HS-27A (cell line): Measurements from ENCODE around the gene FKBP1A.

ENCODE experiments used
- DNase-seq: peaks from one replicate; pipeline ENCODE4 v3.0.0-alpha.2; 2012; ENCODE audit warnings: low read depth, missing footprints

Gene FKBP1A

DNA sequence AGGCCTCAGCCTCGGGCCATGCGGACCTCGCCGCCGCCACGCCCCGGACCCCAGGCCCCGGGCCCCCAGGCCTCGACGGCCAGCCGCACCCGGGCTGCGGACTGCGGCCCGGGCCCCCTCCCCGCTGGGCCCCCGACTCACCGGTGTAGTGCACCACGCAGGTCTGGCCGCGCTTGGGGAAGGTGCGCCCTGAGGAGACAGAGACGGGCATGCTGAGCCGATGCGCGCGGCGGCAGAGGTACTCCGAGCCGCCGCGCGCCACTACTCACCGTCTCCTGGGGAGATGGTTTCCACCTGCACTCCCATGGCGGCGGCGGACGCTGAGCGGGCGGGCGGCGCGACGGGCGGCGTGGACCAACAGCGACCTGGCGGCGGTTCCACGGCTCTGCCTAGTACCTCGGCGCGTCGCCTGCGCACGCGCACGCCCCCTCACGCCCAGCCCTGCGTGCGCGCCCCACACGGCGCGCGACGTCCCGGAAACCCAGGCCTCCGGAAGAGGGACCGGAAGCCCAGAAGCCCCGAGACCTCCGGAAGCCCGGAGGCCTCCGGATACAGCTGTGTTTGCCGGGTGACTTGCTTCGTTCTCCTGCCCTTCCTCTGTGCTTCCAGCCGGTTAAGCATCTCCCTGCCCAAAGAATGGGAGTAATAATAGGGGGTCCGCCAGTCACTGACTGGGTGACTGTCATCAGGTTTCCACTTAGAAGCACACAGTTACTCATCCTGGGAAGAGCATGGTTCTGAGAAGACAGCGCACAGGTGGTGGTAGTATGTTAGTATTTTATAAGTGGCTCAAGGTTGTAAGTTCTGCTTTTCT, at the start of gene FKBP1A:
TSS of gene FKBP1A (minus strand) at position 362 of the 814 bp plus-strand sequence. CDS start at position 306, 56 bp downstream.
- peak; percentile 66 for DNase-seq

DNA sequence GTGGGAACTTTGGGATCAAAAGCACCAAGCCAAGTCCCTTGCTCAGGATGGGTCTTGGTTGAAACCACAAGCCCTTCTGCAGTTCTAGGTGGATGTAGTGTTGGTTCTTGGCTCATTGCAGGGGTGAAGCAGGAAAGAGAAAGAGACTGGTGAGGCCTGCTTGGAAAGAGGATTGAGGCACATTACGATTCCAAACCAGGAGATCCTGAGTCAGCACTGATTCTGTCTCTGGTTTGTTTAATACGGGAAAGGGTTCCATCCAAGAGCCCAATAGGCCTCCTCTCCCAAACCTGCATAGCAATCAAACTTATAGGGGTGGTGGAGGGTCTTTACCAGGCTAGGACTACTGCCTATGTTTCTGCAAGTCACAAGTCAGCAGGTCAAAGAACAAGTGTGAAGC, 49.5 kb upstream of the FKBP1A start:
- DNase-seq = no peak

DNA sequence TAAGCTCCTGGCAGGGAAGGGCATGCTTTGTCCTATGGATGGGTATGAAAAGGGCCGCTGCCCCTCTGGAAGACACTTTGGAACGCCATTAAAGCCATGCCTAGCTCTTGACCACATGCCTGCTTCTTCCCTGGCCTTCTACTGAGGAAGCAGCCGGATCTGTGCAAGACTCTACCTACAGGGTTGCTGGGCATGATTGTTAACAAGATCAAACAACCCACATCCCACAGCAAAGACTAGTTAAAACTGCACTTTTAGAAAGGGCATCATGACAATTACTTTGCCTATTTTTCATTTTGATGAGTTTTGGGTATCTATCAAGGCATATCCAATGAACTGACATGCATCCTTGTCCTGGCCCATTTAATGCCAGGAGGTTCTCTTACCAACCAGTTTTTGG, 48.3 kb upstream of the FKBP1A start:
- DNase-seq = no peak

DNA sequence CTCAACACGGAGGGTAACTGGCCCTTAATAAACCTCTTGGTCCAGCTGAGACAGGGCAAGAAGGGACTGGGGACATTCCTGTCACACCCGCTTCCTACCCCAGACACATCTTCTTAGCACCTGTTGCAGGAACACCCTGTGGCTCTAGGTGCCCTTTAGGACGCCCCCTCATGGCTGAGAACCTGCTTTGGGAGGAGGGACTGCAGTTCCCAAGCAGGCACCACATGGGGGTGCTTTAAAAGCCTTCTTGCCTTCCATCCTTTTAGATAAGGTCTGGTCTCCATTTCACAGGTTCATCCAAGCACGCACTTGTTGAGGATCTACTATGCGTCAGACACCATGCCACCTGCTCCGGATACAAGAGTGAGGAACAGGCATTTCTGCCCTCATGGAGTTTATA, 47.2 kb upstream of the FKBP1A start:
- no peak for DNase-seq

DNA sequence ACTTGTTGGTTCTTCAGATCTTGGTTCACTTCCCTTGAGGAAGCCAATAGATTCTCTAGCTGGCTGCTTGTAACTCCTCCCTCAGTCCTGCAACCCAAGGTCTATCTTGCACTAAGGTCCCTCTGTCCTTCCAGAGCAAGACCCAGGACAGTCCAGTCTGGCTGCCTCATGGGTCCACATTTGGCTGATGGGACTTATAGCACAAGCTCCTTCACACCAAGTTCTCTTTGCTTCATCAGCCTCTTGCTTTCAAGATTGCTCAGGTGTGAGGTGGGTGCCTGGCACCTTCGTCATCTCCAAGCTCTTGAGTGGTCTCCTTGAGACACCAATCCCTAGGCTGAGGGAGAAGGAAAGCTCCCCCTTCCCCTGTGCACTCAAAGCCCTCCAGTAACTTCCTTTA, 45.5 kb upstream of the FKBP1A start:
- DNase-seq = no peak

DNA sequence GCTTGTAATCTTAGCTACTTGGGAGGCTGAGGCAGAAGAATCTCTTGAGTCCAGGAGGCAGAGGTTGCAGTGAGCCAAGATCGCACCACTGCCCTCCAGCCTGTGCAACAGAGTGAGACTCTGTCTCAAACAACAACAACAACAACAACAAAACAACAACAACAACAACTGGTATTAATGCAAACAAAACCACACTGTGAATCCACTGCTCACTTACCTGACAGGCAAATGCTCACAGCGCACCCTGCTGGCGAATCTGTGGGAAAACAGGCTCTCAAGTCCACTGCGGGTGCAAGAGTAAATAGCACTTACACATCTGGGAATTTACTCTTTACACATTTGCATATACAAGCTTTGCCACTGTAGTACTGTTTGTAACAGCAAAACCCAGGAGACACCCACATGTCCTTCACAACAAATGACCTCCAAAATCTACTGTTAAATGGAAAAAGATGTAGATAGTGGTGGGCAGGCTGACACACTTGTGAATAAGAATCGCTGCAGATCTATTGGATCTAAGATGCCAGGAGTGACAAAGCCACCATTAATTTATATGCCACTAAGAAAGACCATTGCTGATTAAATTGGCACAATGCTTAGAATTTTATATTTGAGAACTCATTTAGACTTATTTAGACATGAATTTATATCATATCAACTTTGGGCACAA, 44.5 kb upstream of the FKBP1A start:
- DNase-seq = no peak

DNA sequence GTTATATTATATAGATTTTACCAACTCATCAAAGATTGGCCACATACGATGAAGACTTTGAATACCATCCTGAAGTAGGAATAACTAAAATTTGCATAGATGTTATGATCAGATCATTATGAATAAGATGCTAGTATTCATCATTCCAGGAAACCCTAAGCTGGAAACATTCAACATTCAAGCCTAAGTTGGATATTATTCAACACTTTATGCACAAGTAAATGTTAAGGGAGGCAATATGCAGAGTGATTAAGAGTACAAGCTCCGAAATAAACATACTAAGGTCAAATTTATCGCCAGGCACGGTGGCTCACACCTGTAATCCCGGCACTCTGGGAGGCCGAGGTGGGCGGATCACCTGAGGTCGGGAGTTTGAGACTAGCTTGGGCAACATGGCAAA, 43.4 kb upstream of the FKBP1A start:
- no peak for DNase-seq

DNA sequence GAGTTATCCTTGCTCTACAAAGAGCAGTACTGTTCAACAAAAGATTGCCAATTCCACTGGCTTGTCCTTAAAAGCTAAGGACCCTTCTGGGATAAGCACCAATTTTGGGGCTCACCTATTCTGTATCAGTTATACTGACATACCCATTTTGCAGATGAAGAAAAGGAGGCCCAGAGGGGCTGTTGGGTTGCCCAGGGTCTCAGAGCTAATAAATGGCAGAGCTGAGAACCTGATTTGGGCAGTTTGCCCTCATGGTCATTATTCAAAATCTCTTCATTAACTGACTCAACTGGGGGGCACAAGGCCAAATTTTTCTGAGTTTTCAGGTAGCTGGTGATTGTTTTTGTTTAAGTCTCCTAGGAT, 42.5 kb upstream of the FKBP1A start:
- DNase-seq = no peak

DNA sequence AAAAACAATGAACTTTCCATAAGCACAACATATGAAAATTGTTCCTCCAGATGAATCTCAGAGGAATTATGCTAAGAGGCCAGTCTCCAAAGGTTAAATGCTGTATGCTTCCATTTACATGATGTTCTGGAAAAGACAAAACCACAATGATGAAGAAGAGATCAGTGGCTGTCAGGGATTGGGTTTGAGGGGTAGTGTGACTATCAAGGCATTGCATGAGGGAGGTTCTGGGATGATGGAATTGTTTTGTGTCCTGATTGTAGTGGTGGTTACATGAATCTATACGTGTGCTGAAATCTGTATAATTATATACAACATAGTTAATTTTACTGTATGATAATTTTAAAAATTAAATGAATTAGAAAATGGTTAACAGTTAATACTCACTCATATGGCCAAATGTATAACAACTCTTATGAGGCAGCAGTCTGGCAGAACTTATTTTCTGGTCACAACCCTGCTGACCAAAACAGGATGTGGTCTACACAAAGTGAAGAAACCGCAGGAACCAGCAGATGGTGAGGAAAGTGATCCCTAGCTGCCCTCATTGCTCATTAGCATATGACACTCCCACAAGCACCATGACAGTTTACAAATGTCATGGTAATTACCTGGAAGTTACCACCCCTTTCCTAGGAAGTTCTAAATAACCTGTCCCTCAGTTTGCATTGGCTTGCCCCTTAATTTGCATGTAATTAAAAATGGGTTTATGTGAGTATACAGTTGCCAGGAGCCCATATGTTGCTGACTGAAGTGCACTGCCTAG, 41.9 kb upstream of the FKBP1A start:
- peak; percentile 69 for DNase-seq

DNA sequence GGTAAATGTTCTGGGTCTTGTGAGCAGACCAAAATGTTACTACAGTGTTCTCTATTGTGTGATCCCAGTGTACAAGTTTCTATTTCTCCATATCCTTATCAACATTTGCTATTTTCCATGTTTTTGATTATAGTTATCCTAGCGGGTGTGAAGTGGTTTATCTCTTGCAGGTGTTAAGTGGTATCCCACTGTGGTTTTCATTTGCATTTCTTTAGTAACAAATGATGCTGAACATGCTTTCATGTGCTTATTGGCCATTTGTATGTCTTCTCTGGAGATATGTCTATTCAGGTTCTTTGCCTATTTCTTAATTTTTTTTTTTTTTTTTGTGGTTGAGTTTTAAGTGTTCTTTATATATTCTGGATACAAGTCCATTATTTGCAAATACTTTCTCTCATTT, 38.3 kb upstream of the FKBP1A start:
- DNase-seq = no peak

DNA sequence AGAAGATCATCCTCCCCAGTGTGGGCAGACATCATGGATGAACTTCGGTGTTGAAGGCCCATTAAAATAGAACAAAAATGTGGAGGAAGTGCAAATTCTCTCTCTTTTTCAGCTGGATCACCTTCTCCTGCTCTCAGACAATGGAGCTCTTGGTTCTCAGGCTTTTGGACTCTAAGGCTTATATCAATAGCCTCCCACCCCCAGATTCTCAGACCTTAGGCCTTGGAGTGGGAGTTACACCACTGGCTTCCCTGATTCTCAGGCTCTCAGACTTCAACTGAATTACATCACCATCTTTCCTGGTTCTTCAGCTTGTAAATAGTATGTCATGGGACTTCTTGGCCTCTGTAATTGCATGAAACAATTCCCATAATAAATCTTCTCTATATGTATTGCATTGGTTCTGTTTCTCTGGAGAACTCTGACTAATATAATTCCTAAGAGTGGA, 37.2 kb upstream of the FKBP1A start:
- no peak for DNase-seq

DNA sequence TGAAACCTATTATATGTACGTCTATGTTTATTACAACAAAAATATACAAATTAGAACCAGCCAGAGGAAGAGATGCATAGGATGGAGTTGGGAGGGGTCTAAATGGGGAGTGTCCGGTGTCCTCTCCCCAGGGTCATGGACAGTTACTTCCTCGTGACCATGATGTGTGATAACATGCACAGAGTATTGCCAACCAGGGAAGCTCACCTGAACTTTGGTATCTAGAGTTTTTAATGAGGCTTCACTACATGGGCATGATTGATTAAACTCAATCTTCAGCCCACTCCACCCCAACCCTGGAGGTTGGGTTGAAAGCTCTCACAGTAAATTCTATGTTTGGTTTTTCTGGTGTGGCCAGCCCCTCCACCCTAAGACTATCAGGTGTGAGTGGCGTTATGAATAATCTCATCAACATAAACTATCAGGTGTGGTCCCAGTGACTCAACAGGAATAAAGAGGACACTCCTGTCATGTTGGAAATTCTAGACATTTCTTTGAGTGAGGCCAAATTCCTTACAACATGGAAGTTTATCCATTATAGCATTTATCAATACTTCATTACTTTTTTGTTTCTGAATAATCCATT, 36.4 kb upstream of the FKBP1A start:
- DNase-seq = no peak

DNA sequence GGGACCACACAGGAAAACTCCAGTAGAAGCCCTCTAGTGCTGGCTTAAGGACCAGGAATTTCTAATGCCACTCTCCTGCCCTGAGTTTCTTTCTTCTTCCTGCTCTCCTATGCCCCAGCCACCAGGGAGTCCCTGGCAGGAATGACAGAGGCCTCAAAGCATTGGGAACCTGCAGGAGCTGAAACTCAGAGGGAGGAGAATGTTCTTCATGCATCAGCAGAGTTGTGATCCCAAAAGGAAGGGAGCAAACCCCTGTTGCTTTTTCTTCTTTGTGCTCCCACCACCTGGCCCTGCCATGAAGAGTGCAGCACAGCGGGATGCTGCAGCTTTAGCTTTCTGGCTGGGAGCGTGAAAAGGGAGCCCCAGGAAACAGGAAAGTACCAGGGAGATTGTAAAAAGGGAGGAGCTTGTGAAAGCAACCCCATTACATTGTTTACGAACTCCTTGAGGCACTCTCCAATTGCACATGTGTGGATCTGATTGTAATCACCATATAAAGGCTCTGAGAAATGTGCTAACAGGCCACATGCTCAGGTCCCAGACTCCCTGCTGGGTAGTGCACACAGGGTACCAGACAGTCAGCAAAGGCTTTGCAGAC, 34.7 kb upstream of the FKBP1A start:
- DNase-seq = no peak

DNA sequence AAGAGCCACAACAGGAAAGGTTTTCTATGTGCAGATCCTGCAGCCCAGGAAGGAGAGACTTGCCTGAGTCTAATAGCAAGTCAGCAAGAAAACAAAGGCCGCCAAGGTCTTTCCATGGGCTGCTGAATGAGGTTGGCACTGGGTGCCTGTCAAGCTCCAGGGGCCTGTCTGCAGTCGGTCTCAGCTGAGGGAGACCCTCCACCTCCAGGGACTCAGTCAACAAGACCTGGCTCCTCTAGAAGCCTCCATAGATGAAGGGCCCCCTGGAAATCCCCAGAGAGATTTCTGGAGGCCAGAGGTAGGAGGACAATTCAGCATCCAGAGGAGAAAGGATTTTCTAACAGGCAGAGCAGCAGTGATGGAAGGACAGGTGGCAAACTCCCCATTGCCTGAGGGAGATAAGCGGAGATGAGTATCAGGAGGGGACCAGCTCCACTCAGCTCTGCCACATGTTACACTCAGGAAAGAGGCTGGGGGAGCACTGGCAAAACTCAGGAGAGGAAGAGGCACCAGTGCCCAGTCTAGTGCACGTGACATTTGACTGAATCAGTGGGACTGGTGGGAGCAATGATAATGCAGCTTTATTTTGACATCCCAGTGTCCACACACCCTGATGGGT, 33.5 kb upstream of the FKBP1A start:
- no peak for DNase-seq

DNA sequence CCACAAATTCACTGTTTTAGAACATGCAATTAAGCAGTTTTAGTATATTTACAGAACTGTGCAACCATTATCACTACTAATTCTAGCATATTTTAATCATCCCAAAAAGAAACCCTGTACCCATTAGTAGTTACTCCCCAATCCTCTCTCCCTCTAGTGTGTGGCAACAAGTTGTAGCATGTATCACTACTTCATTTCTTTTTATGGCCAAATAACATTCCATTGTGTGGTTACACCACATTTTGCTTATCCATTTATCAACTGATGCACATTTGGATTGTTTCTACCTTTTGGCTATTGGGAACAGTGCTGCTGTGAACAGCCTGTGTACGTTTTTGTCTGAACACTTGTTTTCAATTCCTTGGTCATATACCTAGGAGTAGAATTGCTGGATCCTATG, 31.5 kb upstream of the FKBP1A start:
- no peak for DNase-seq

DNA sequence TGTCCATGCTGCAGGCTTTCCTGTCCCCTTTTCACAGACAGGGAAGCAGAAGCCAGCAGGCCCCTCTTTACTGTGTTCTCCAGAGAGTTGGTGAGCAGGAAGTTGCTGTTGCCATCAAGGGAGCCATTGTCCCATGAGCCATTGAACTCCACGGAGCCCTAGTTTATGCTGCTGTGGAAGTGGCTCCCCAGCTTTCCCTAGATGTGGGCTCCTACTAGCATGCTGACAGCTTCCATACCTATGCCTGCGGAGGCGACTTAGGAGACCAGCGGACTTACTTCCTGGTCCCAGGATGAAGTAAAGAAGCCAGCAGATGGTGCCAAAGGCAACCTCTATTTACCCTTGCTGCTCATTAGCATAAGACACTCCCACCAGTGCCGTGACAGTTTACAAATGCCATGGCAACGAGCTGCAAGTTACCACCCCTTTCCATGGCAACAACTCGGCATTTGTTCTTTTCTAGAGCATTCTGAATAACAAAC, 30.8 kb upstream of the FKBP1A start:
- no peak for DNase-seq

DNA sequence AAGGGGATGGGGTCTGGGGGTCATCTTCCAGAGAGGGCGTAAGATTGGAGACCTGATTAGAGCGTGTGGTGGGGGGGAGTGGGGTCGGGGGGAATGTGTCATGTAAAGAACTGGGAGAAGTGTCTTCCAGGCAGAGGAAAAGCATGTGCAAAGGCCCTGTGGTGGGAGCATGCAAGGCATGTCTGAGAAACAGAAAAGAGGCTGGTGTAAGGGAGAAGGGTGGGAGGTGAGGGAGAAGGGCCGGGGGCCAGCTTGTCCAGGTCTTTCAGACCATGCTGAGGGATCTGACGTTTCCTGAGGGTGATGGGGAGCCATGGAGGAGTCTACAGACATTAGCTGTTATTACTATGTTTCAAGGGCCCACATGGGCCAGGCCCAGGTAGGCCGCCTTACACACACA, 30.4 kb upstream of the FKBP1A start:
- no peak for DNase-seq

DNA sequence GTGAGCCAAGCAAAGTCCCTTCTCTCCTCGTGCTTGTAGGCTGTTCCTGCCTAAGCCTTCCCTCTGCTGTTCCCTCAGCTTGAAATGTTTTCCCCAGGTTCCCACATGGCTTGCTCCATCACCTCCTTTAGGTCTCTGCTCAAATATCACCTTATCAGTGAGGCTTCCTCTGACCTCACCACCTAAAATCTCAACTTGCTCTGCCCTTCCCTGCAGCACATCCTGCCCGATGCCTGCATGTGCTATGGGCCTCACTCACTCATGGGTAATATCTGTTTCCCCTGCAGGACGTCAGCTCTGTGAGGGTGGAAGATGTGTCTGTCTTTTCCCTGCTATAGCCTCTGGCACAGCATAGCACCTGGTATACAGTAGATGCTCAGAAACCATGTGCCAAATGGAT, 29.9 kb upstream of the FKBP1A start:
- no peak for DNase-seq

DNA sequence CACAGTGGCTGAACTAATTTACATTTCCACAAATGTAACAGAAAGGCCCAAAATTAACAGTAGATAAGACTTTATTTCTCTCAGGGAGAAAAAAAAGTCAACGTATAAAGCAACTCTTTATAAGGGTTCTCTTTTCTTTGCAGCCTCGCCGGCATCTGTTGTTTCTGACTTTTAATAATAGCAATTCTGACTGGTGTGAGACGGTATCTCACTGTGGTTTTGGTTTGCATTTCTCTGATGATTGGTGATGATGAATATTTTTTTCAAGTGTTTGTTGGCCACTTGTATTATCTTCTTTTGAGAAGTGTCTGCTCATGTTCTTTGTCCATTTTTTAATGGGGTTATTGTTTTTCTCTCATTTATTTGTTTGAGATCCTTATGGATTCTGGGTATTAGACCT, 27.2 kb upstream of the FKBP1A start:
- DNase-seq = no peak

DNA sequence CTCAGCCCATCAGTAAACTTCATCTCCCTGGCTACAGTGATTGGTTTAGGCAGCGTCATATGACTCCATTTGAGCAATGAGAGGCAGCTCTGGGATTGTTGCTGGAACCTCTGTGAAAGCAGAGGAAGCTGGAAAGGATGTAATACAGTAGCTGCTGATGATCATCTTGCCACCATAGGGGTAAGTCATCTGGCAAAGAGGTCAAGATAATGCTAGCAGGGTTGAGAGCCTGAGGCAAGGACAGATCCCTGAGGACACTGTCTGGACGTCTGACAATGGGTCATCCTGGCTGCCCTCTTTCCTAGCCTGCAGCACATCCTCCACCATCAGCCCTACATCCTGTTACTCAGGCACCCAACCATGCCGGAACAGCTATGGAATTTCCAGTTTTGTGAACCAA, 25.5 kb upstream of the FKBP1A start:
- no peak for DNase-seq

DNA sequence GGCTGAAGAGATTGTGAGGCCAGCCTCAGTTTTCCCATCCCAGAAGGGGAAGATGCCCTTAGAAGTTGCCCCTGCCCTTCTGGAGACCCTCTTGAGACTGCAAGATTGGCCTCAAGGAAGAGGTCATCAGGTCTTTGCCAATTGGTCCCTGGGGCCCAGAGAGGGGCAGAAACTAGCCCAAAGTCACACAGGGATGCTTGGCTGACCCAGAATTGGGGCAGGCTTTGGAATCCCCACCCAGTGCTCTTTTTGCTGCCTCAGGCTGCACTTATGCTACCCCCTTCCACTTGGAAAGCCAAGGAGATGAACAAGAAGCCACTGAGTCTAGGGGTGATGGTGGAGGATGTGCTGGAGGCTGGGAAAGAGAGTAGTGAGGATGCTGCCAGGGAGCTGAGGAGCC, 24.9 kb upstream of the FKBP1A start:
- DNase-seq = no peak

DNA sequence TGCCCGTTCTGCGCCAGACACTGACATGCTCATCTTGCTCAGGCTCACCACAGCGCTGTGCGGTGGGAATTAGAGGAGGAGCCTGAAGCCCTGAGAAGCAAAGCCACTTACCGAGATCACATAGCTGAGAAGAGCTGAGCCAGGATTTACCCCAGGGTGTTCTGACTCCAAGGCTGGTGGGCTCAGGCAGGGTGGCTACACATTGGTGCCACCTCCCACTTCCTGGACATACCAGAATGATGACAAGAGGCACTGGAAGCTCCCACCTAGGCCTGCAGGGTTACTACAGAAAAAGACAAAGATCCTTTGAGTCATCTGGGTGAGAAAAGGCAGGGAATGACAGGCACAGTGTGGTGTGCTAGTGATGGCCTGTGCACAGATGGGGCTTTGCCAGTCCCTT, 24.4 kb upstream of the FKBP1A start:
- peak; percentile 30 for DNase-seq
